Liver (tissue), 9 donors: ENCODE measurements around the gene SEPTIN5. TPM values are rescaled to one million over a fixed set of nuclear protein-coding genes. Genes with fewer than 3 reads are reported as not detected.

Experiments
- DNase-seq: peaks from one replicate; pipeline ENCODE4 v3.0.0-alpha.2; 2017; ENCODE audit warnings: low spot score
- H3K27ac ChIP-seq, 2 donors: one replicate each; pipeline ENCODE4 v1.7.0; 2013; ENCODE audit warnings: inconsistent platforms in 2 of 2, low read length in 2 of 2, control low read depth in 1 of 2, low read depth in 1 of 2, mild to moderate bottlenecking in 1 of 2
- H3K27me3 ChIP-seq, 4 donors: one replicate each; pipeline versions ENCODE4 v1.6.1 to v1.7.0; 2013; ENCODE audit warnings: low read length in 3 of 4, inconsistent platforms in 1 of 4, mild to moderate bottlenecking in 1 of 4, moderate library complexity in 1 of 4; ENCODE audit not compliant: control insufficient read depth in 4 of 4, insufficient read depth in 4 of 4
- H3K36me3 ChIP-seq, 4 donors: one replicate each; pipeline versions ENCODE4 v1.6.1 to v1.7.0; 2013; ENCODE audit warnings: low read length in 3 of 4, mild to moderate bottlenecking in 3 of 4, low read depth in 1 of 4, moderate library complexity in 1 of 4; ENCODE audit not compliant: control insufficient read depth in 4 of 4, insufficient read depth in 3 of 4
- H3K4me1 ChIP-seq, 4 donors: one replicate each; pipeline versions ENCODE4 v1.6.1 to v1.7.0; 2013; ENCODE audit warnings: low read length in 3 of 4, mild to moderate bottlenecking in 3 of 4, moderate library complexity in 1 of 4; ENCODE audit not compliant: control insufficient read depth in 4 of 4, insufficient read depth in 4 of 4
- H3K4me3 ChIP-seq, 3 donors: one replicate each; pipeline versions ENCODE4 v1.6.1 to v1.7.0; 2013; ENCODE audit warnings: low read length in 3 of 3, control low read depth in 1 of 3, low read depth in 1 of 3, mild to moderate bottlenecking in 1 of 3
- H3K9ac ChIP-seq, 2 donors: one replicate each; pipeline ENCODE4 v1.7.0; 2013; ENCODE audit warnings: low read length in 2 of 2, mild to moderate bottlenecking in 2 of 2, moderate library complexity in 2 of 2, control low read depth in 1 of 2, low read depth in 1 of 2
- H3K9me3 ChIP-seq, 4 donors: one replicate each; pipeline versions ENCODE4 v1.6.1 to v1.7.0; 2013; ENCODE audit warnings: low read length in 3 of 4; ENCODE audit not compliant: control insufficient read depth in 4 of 4
- ATF3 ChIP-seq: IDR thresholded peaks from 2 replicates; pipeline ENCODE4 v1.6.1; 2016; ENCODE audit warnings: antibody characterized with exemption
- EGR1 ChIP-seq, 2 donors: IDR thresholded peaks; 2 replicates each; pipeline ENCODE4 v1.6.1; 2016 to 2018; ENCODE audit warnings: antibody characterized with exemption in 2 of 2, low read depth in 2 of 2
- FOXA1 ChIP-seq: IDR thresholded peaks from 2 replicates; pipeline ENCODE4 v1.6.1; 2016; ENCODE audit warnings: antibody characterized with exemption
- FOXA2 ChIP-seq: IDR thresholded peaks from 2 replicates; pipeline ENCODE4 v1.6.1; 2016; ENCODE audit warnings: antibody characterized with exemption
- GABPA ChIP-seq, 2 donors: IDR thresholded peaks in 1 of 2; conservative IDR thresholded peaks in 1 of 2; 2 replicates each; pipeline ENCODE4 v1.6.1; 2016; ENCODE audit warnings: antibody characterized with exemption in 2 of 2, mild to moderate bottlenecking in 1 of 2, moderate library complexity in 1 of 2
- HNF4A ChIP-seq, 2 donors: conservative IDR thresholded peaks; 2 replicates each; pipeline ENCODE4 v1.6.1; 2016; ENCODE audit warnings: antibody characterized with exemption in 2 of 2, mild to moderate bottlenecking in 2 of 2
- HNF4G ChIP-seq: IDR thresholded peaks from 2 replicates; pipeline ENCODE4 v1.6.1; 2016; ENCODE audit warnings: antibody characterized with exemption
- JUND ChIP-seq, 2 donors: IDR thresholded peaks; 2 replicates each; pipeline ENCODE4 v1.6.1; 2016; ENCODE audit warnings: antibody characterized with exemption in 2 of 2
- MAX ChIP-seq: IDR thresholded peaks from 2 replicates; pipeline ENCODE4 v1.6.1; 2016; ENCODE audit warnings: antibody characterized with exemption
- NR2F2 ChIP-seq: IDR thresholded peaks from 2 replicates; pipeline ENCODE4 v1.6.1; 2016; ENCODE audit warnings: antibody characterized with exemption
- RAD21 ChIP-seq, 2 donors: IDR thresholded peaks; 2 replicates each; pipeline ENCODE4 v1.6.1; 2016; ENCODE audit warnings: antibody characterized with exemption in 2 of 2, mild to moderate bottlenecking in 2 of 2
- RXRA ChIP-seq, 2 donors: IDR thresholded peaks; 2 replicates each; pipeline ENCODE4 v1.6.1; 2017 to 2018; ENCODE audit warnings: antibody characterized with exemption in 2 of 2, mild to moderate bottlenecking in 1 of 2
- SP1 ChIP-seq: IDR thresholded peaks from 2 replicates; pipeline ENCODE4 v1.6.1; 2018; ENCODE audit warnings: antibody characterized with exemption, mild to moderate bottlenecking
- TAF1 ChIP-seq: conservative IDR thresholded peaks from 2 replicates; pipeline ENCODE4 v1.6.1; 2016; ENCODE audit warnings: antibody characterized with exemption, mild to moderate bottlenecking
- ZBTB33 ChIP-seq: IDR thresholded peaks from 2 replicates; pipeline ENCODE4 v1.6.1; 2016; ENCODE audit warnings: antibody characterized with exemption
- WGBS: extraction: QIAGEN DNeasy Blood & Tissue Kit; methylation state at CpG from one replicate; pipeline ENCODE4 v1.1.7; 2013; 5-methylcytosine and 5-hydroxymethylcytosine counted together
- polyA plus RNA-seq, 2 donors: library from polyadenylated mRNA; stranded (reverse) in 1 of 2; unstranded in 1 of 2; fragments of 200-250 nt in 1 of 2; fragments of >200 nt in 1 of 2; fragmentation: Nextera tagmentation in 1 of 2; extraction: Ambion mirVana in 1 of 2; gene quantifications; one replicate each; pipeline versions ENCODE4 v1.2.1 to v1.2.3, GENCODE V29; 2013 to 2015
- total RNA-seq, 2 donors: library from RNA; depleted of rRNA; stranded (reverse); fragments of >200 nt; gene quantifications; one replicate each; pipeline ENCODE4 v1.2.3, GENCODE V29; 2014
- TF ChIP-seq, protein P1 (sequence below): IDR thresholded peaks from 2 replicates; pipeline ENCODE4 v1.6.1; 2016; ENCODE audit warnings: antibody characterized with exemption, mild to moderate bottlenecking
- TF ChIP-seq, protein P2 (sequence below): fragments of 150-350 bp; IDR thresholded peaks from 2 replicates; pipeline ENCODE4 v1.5.1; 2017; ENCODE audit warnings: improper control_type of control experiment, low read depth, low read length; ENCODE audit not compliant: missing input control
- donor health status: healthy.
- donor health status: healthy.
- donor health status: healthy.
- donor health status: healthy.
- donor health status: healthy.

SEPTIN5 gene
- total and polyA plus RNA-seq, 4 donors = 0.26 to 3.5 (median 2.8) TPM

DNA sequence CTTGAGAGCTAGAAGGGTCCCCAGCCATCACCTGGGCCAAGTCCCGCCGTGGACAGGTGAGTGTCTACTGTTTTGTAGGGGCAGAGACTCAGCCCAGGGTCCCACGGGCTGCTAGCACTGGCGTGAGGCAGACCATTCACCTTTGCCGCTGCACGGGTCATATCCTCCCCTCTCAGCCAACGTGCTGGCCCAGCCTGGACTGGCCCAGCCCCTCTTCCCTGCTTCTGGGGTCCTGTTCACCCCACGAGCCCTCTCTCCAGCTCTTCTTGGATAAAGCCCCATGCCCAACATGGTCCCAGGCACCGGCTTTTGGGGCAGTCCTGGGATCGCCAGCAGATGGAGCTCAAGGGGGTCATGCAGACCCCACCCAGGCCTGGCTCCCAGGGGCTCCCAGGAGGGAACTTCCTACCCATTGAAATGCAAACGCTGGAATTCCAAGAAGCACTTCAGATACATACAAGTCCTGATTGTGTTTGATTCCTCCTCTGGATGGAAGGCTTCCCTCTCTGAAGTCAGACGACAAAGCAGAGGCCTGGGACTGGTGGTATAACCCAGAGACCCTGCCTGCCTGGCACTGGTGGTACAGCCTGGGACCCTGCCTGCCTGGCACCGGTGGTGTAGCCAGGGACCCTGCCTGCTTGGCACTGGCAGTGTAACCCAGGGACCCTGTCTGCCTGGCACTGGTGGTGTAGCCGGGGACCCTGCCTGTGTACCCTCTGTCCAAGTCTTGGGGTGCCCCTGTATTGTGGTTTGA lies 8.9 kb upstream of the SEPTIN5 start (continued):
- TF ChIP-seq ATF3 (no peak), TAF1 (no peak), RAD21 (IDR thresholded peaks at IDR 0.05) (no peak), MAX (no peak), FOXA2 (no peak)

- H3K27me3 ChIP-seq = no peaks in the 10 kb centered on the region
- no peaks in the 10 kb centered on the region for H3K36me3 ChIP-seq
- TF ChIP-seq SP1 (no peak), HNF4A (conservative IDR thresholded peaks at IDR 0.05) (no peak), JUND (IDR thresholded peaks at IDR 0.05) (no peak), RXRA (IDR thresholded peaks at IDR 0.05) (no peak), EGR1 (IDR thresholded peaks at IDR 0.05; ENCODE audit: low read depth in 2 of 2) (no peak), FOXA2 (no peak), FOXA1 (no peak), ATF3 (no peak), ZBTB33 (no peak), RAD21 (IDR thresholded peaks at IDR 0.05) (no peak), HNF4G (no peak), NR2F2 (no peak), GABPA (IDR thresholded peaks at IDR 0.05 in 1 of 2, conservative IDR thresholded peaks at IDR 0.05 in 1 of 2) (no peak)
- TF ChIP-seq, protein P1, sequence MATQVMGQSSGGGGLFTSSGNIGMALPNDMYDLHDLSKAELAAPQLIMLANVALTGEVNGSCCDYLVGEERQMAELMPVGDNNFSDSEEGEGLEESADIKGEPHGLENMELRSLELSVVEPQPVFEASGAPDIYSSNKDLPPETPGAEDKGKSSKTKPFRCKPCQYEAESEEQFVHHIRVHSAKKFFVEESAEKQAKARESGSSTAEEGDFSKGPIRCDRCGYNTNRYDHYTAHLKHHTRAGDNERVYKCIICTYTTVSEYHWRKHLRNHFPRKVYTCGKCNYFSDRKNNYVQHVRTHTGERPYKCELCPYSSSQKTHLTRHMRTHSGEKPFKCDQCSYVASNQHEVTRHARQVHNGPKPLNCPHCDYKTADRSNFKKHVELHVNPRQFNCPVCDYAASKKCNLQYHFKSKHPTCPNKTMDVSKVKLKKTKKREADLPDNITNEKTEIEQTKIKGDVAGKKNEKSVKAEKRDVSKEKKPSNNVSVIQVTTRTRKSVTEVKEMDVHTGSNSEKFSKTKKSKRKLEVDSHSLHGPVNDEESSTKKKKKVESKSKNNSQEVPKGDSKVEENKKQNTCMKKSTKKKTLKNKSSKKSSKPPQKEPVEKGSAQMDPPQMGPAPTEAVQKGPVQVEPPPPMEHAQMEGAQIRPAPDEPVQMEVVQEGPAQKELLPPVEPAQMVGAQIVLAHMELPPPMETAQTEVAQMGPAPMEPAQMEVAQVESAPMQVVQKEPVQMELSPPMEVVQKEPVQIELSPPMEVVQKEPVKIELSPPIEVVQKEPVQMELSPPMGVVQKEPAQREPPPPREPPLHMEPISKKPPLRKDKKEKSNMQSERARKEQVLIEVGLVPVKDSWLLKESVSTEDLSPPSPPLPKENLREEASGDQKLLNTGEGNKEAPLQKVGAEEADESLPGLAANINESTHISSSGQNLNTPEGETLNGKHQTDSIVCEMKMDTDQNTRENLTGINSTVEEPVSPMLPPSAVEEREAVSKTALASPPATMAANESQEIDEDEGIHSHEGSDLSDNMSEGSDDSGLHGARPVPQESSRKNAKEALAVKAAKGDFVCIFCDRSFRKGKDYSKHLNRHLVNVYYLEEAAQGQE = no peak
- TF ChIP-seq, protein P2, sequence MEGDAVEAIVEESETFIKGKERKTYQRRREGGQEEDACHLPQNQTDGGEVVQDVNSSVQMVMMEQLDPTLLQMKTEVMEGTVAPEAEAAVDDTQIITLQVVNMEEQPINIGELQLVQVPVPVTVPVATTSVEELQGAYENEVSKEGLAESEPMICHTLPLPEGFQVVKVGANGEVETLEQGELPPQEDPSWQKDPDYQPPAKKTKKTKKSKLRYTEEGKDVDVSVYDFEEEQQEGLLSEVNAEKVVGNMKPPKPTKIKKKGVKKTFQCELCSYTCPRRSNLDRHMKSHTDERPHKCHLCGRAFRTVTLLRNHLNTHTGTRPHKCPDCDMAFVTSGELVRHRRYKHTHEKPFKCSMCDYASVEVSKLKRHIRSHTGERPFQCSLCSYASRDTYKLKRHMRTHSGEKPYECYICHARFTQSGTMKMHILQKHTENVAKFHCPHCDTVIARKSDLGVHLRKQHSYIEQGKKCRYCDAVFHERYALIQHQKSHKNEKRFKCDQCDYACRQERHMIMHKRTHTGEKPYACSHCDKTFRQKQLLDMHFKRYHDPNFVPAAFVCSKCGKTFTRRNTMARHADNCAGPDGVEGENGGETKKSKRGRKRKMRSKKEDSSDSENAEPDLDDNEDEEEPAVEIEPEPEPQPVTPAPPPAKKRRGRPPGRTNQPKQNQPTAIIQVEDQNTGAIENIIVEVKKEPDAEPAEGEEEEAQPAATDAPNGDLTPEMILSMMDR = no peak
- no peak overlapping the region for H3K4me3 ChIP-seq
- no peaks in the 10 kb centered on the region for H3K9me3 ChIP-seq
- DNase-seq = no peak
- no peak overlapping the region for H3K9ac ChIP-seq
- no peak overlapping the region for H3K27ac ChIP-seq
- 88% methylated on average over 7 of the region's 7 CpGs for WGBS
- H3K4me1 ChIP-seq = no peaks in the 10 kb centered on the region
These were observed 7.6 kb upstream of the SEPTIN5 start for GRCh38 chr22:19706661-19707151.
